ENCODE results near the gene TMEM231. TPM values are rescaled to one million over a fixed set of nuclear protein-coding genes. Genes with fewer than 3 reads are reported as not detected.

Gene TMEM231
- total RNA-seq, 1 experiment from 2014 or later = 9.7 TPM

- TF ChIP-seq YY1 (IDR thresholded peaks at IDR 0.05; ENCODE audit: extremely low read depth, insufficient replicate concordance, low read depth, low read length) (no peak), ZFX (IDR thresholded peaks at IDR 0.05) (no peak)
Observed at GRCh38 chr16:75506574-75506973, 49.5 kb downstream of the TMEM231 start (continued).

GRCh38 chr16:75506107-75506506 lies 49.9 kb downstream of the TMEM231 start:
- intact Hi-C loops (cut with micrococcal nuclease) = no loop called here
- ATAC-seq = no peak
- POLR2A ChIA-PET = interaction anchor here (1.3 kb wide), 1 partner anchor 11 kb away, joined by 5 read pairs; no protein-coding TSS in a partner anchor

GRCh38 chr16:75503801-75504200 lies 52.3 kb downstream of the TMEM231 start:
- intact Hi-C loops (cut with micrococcal nuclease) = no loop called here
- H4K20me1 ChIP-seq (ENCODE audit: insufficient read depth) = no peaks in the 10 kb centered on the region
- no peaks in the 10 kb centered on the region for H3K79me2 ChIP-seq (ENCODE audit: insufficient read depth, low read length)
- no peaks in the 10 kb centered on the region for H3K27me3 ChIP-seq (ENCODE audit: insufficient read depth, low read length)
- TF ChIP-seq REST (IDR thresholded peaks at IDR 0.05; ENCODE audit: low read depth) = no peak
- no peak for TF ChIP-seq SRF (IDR thresholded peaks at IDR 0.05; ENCODE audit: low read depth)
- no peak for TF ChIP-seq ZNF274 (IDR thresholded peaks at IDR 0.05; ENCODE audit: low read depth, low read length)
- no peak for TF ChIP-seq SIN3A (IDR thresholded peaks at IDR 0.05; ENCODE audit: low read depth)
- no peak for TF ChIP-seq JUND (IDR thresholded peaks at IDR 0.05)
- TF ChIP-seq TCF7L2 (IDR thresholded peaks at IDR 0.05; ENCODE audit: borderline replicate concordance, extremely low read depth, insufficient read depth, insufficient read length) = no peak
- no peak for TF ChIP-seq ZFX (IDR thresholded peaks at IDR 0.05)
- no peak for TF ChIP-seq CEBPB (IDR thresholded peaks at IDR 0.05; ENCODE audit: low read depth)
- no peak for TF ChIP-seq EZH2 (IDR thresholded peaks at IDR 0.05)
- TF ChIP-seq CTCF (IDR thresholded peaks at IDR 0.05 in 2 of 3, conservative IDR thresholded peaks at IDR 0.05 in 1 of 3; ENCODE audit: borderline replicate concordance in 1 of 3, insufficient read depth in 1 of 3, low read depth in 2 of 3, low read length in 2 of 3) = no peak
- no peak for TF ChIP-seq SP1 (IDR thresholded peaks at IDR 0.05; ENCODE audit: low read depth)
- no peak overlapping the region for H3K27ac ChIP-seq (ENCODE audit: low read depth, low read length)
- H3K4me1 ChIP-seq (ENCODE audit: control insufficient read depth in 1 of 2, insufficient read depth in 2 of 2, low read length in 2 of 2) = peaks cover 13 to 26% of the 10 kb centered on the region in 2 experiments
- H3K9me3 ChIP-seq (ENCODE audit: control insufficient read depth in 1 of 2, insufficient read depth in 1 of 2, low read depth in 1 of 2, low read length in 2 of 2) = no peaks in the 10 kb centered on the region
- no peak overlapping the region for H3K9ac ChIP-seq (ENCODE audit: low read length)
- no peak overlapping the region for H3K4me2 ChIP-seq (ENCODE audit: low read length)
- ChIA-PET RAD21 (ENCODE audit: low non-redundant PET in 1 of 2, low total read pairs in 2 of 2, uncharacterized antibody in 2 of 2, unreplicated experiment in 2 of 2) (no interaction called here), CTCF (no interaction called here), POLR2A (interaction anchor here (1.6 kb wide), 1 partner anchor 13 kb away, joined by 10 read pairs; no protein-coding TSS in a partner anchor)
- no peak overlapping the region for H2AFZ ChIP-seq (ENCODE audit: low read depth, low read length, poor library complexity, severe bottlenecking)
- H3K9me2 ChIP-seq (ENCODE audit: insufficient read depth) = no peaks in the 10 kb centered on the region
- ATAC-seq = no peak
- H3K4me3 ChIP-seq (replicated peaks in 1 of 2; ENCODE audit: low read depth in 1 of 2, low read length in 2 of 2) = no peak overlapping the region
- BruUV-seq (replicated peaks) = no TSS peak
- DNase-seq (ENCODE audit: low read depth, low spot score) = no peak
- H3K36me3 ChIP-seq (ENCODE audit: control insufficient read depth in 1 of 2, insufficient read depth in 2 of 2, low read length in 2 of 2) = no peaks in the 10 kb centered on the region

More at GRCh38 chr16:75506107-75506506, 49.9 kb downstream of the TMEM231 start:
- no peaks in the 10 kb centered on the region for H3K9me2 ChIP-seq (ENCODE audit: insufficient read depth)
- CTCF ChIA-PET = interaction anchor here (0.8 kb wide), 1 partner anchor 11 kb away, joined by 3 read pairs; no protein-coding TSS in a partner anchor
- H3K36me3 ChIP-seq (ENCODE audit: control insufficient read depth in 1 of 2, insufficient read depth in 2 of 2, low read length in 2 of 2) = no peaks in the 10 kb centered on the region
- H3K4me2 ChIP-seq (ENCODE audit: low read length) = peak overlapping the region; percentile 48
- H3K4me1 ChIP-seq (ENCODE audit: control insufficient read depth in 1 of 2, insufficient read depth in 2 of 2, low read length in 2 of 2) = peaks cover 24 to 37% of the 10 kb centered on the region in 2 experiments
- no peaks in the 10 kb centered on the region for H3K9me3 ChIP-seq (ENCODE audit: control insufficient read depth in 1 of 2, insufficient read depth in 1 of 2, low read depth in 1 of 2, low read length in 2 of 2)
- H2AFZ ChIP-seq (ENCODE audit: low read depth, low read length, poor library complexity, severe bottlenecking) = peak overlapping the region; percentile 65
- DNase-seq (ENCODE audit: low read depth, low spot score) = no peak
- no peaks in the 10 kb centered on the region for H4K20me1 ChIP-seq (ENCODE audit: insufficient read depth)
- H3K27ac ChIP-seq (ENCODE audit: low read depth, low read length) = peak overlapping the region; percentile 13; the same call in 1 of the 2 replicates
- H3K9ac ChIP-seq (ENCODE audit: low read length) = no peak overlapping the region
- no peak overlapping the region; a peak in 1 of 4 replicates for H3K4me3 ChIP-seq (replicated peaks in 1 of 2; ENCODE audit: low read depth in 1 of 2, low read length in 2 of 2)
- H3K27me3 ChIP-seq (ENCODE audit: insufficient read depth, low read length) = no peaks in the 10 kb centered on the region
- H3K79me2 ChIP-seq (ENCODE audit: insufficient read depth, low read length) = no peaks in the 10 kb centered on the region
- TF ChIP-seq SIN3A (IDR thresholded peaks at IDR 0.05; ENCODE audit: low read depth) = no peak
- no peak for TF ChIP-seq SP1 (IDR thresholded peaks at IDR 0.05; ENCODE audit: low read depth)
- RAD21 ChIA-PET (ENCODE audit: low non-redundant PET in 1 of 2, low total read pairs in 2 of 2, uncharacterized antibody in 2 of 2, unreplicated experiment in 2 of 2) = no interaction called here
- BruUV-seq (replicated peaks) = TSS peak; percentile 72
